Activated T-helper 1 cell treated with anti-CD3 and anti-CD28 coated beads, Interleukin-2, amount 50 U/mL, for 16 hours (primary cell): Measurements from ENCODE around the gene STOML2.
A peak's percentile ranks its signal among the peaks of the same experiment; 100 is the strongest.

ENCODE experiments used
- DNase-seq, 2 donors: peaks; one replicate each; pipeline ENCODE4 v3.0.0-alpha.2; 2020; ENCODE audit warnings: low read depth in 1 of 2, low spot score in 1 of 2

Gene STOML2

DNA sequence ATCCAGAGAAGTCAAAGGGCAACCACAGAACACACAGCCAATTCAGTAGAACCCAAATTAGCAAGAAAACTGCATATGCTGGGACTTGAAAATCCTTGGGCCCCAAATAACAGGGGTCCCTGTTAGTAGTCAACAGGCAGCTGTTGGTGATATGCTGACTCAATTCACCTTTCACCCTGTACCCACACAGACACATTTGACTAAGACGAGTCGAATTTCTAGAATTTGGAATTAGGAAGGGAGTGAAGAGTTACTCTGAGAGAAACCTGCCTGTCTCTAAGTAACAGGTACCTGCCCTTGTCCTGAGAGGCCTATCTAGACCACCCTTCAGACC is 29.7 kb downstream of the STOML2 start:
- DNase-seq, result no peak

- peak; percentile 89 to 97 for DNase-seq
Observed at GRCh38 chr9:35072461-35073278, 30.3 kb downstream of the STOML2 start, which contains the start of gene VCP. Gene VCP, minus strand, starts transcription at chr9:35072625. Its CDS starts 272 bp downstream, at chr9:35072353.

DNA sequence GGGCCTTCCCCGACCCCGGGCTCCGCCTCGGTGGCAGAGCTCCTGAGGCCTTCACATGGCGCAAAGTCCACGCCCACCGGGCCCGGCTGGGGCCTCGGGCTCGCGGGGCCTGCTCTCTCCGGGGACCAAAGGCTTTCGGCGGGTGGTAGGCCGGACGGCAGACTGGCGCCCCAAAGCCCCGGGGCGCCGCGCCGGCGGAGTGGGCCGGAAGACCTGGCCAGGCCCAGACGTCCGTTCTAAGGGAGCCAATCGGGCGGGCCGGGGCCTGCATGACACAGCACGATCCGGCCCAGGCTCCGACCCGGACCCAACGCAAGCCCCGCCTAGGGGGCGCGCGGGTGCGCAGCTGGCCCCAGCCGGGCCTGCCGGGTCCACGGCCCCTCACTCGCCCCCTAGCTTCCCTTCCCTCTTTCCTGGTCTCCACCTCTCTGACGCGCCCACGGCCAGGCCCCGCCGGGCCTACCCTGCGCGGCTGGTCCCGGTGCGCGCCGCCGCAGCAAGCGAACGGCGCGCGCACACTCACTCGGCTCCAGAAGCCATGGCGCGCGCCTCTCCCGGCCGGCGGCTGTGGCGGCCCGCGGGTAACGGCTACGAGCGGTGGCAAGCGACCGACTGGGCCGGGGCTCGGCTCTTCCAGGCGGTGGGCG is 31.0 kb downstream of the STOML2 start:
- peak; percentile 36 to 65 for DNase-seq

DNA sequence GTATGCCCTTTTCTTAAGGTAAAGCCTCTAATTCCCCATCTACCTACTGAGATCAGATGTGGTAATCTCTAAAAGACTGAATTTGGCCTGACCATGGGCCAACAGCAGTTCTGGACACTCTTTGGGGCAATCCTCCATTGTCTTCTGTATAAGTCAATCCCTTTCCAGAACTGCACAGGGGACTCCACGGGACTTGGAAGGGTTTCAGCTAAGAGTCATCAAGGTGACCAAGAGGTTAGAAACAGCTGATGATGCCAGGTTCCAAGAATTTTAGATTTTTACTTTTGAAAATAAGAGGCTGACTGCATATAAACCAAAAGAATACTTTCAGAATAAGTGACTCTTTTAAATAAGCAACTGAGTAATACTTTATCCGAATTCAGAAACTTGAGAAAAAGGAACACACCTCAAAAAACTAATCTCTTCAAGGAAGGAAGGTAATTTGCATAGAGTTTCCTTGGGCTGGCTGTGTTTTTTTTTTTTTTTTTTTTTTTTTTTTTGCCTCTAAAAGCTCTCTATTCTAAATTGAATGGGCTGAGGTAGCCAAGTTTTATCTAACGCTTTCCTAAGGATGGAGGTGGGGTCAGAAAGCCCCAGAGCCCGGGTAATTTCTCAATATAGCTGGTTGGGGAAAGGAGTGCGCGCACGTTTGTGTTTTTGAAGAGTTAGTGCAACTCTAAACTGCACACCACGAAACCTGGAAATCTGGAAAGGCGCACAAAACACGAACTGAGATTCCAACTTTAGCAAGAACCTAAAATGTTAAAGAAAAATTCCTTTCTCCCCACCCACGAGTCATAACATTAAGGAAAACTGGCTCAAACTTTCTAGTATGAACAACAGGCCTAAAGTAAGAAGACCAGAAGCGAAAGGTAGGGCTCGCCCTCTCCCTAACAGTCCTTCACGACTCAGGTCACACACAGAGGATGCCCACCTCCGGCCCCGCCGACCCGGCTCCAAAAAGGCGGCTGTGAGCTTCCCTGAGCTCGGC is 31.8 kb downstream of the STOML2 start:
- DNase-seq, result no peak

- DNase-seq, result no peak
Observed at GRCh38 chr9:35069020-35069419, 33.9 kb downstream of the STOML2 start.

DNA sequence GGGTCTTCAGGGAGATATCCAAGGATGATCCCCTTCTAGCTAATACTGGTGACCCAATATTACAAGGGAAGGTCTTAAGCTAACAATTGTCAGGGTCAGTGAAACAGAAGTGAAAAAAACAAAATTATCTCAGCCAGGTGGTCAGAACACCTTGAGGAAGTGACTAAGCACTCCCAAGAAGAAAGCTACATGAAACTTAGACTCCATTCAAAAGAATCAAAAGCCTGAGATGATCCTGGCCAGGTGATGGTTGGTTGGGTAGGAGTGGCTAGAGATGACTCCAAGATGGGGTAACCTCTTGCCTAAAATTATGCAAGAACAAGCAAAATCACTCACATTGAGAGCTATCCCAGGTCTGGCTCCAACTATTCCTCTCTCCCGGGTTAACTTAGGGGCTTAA is 35.9 kb downstream of the STOML2 start:
- DNase-seq, result no peak

DNA sequence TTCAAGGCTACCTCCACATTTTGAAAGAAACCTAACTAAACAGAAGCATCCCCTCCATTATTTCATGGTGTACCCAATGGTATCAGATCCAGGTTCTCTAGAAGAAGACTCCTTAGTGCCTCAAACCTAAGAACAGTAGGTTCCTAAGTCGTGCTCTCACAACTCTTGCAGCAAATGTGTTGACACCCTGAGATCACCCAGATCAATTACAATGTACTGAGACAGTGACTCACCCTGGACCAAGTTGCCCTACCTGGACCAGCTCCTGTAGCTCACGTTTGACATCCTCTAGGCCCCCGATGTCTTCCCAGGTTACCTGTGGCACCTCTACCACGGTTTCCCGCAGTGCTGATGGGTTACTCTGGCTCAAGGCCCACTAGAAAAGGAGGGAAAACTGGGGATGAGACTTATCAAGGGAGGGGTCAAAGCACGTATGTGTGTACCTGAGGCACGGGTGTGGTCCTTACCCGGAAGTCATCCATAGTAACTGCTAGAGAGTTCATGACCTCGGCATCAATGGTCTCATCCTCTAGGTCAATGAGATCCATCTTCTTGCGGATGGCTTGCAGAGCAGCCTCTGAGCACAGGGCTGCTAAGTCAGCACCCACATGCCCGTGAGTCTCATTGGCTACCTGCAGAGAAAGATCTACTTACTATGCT is 42.3 kb downstream of the STOML2 start:
- no peak for DNase-seq

DNA sequence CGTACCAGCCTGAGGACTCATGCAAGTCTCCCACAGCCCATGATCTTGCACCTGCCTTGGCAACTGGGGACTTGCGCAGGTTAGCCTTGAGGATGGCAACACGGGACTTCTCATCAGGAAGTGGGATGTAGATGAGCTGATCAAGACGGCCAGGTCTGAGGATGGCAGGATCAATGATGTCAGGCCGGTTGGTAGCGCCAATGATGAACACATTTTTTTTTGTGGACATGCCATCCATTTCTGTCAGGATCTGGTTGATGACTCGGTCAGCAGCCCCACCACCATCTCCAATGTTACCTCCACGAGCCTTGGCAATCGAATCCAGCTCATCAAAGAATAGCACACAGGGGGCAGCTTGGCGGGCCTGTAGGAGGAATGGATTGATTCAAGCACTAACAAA is 43.5 kb downstream of the STOML2 start:
- DNase-seq, result no peak

- no peak for DNase-seq
Observed at GRCh38 chr9:35057271-35057620, 45.7 kb downstream of the STOML2 start.

GRCh38 chr9:35056571-35057270 is 46.2 kb downstream of the STOML2 start:
- no peak for DNase-seq

GRCh38 chr9:35054871-35055644 is 47.9 kb downstream of the STOML2 start:
- DNase-seq, result no peak

- DNase-seq, result no peak
Observed at GRCh38 chr9:35054185-35054835, 48.6 kb downstream of the STOML2 start.

- no peak for DNase-seq
Observed at GRCh38 chr9:35051069-35051967, 51.6 kb downstream of the STOML2 start.
